Spleen (tissue), 11 donors: ENCODE data around the gene UFD1. TPM values are rescaled to one million over a fixed set of nuclear protein-coding genes. Genes with fewer than 3 reads are reported as not detected.

ENCODE experiments used
- DNase-seq: peaks from one replicate; pipeline ENCODE4 v3.0.0-alpha.2; 2020
- H3K27ac ChIP-seq, 8 donors: fragments of 200-600 bp; sonication (generic) in 7 of 8; 1 replicate in 4 of 8; 2 replicates in 4 of 8; pipeline versions ENCODE4 v1.5.0 to v1.8.0; 2016 to 2021; ENCODE audit warnings: inconsistent platforms in 4 of 8, mild to moderate bottlenecking in 4 of 8, moderate library complexity in 1 of 8
- H3K27me3 ChIP-seq, 7 donors: fragments of 200-600 bp; sonication (generic) in 6 of 7; replicated peaks in 1 of 7; 1 replicate in 4 of 7; 2 replicates in 3 of 7; pipeline versions ENCODE4 v1.5.0 to v1.8.0; 2016 to 2021; ENCODE audit warnings: inconsistent platforms in 3 of 7, mild to moderate bottlenecking in 1 of 7
- H3K36me3 ChIP-seq, 6 donors: fragments of 200-600 bp; sonication (generic) in 5 of 6; 1 replicate in 4 of 6; 2 replicates in 2 of 6; pipeline versions ENCODE4 v1.5.0 to v1.8.0; 2016 to 2021; ENCODE audit warnings: inconsistent platforms in 2 of 6
- H3K4me1 ChIP-seq, 6 donors: fragments of 200-600 bp; sonication (generic) in 5 of 6; 1 replicate in 3 of 6; 2 replicates in 3 of 6; pipeline versions ENCODE4 v1.5.0 to v1.8.0; 2016 to 2021; ENCODE audit warnings: inconsistent platforms in 3 of 6
- H3K4me3 ChIP-seq, 8 donors: fragments of 200-600 bp; sonication (generic) in 7 of 8; 1 replicate in 4 of 8; 2 replicates in 4 of 8; pipeline versions ENCODE4 v1.5.0 to v1.8.0; 2016 to 2021; ENCODE audit warnings: inconsistent platforms in 4 of 8, mild to moderate bottlenecking in 4 of 8, moderate library complexity in 2 of 8
- H3K9me3 ChIP-seq, 8 donors: fragments of 200-600 bp; sonication (generic) in 7 of 8; 1 replicate in 4 of 8; 2 replicates in 4 of 8; pipeline versions ENCODE4 v1.5.0 to v1.8.0; 2016 to 2021; ENCODE audit warnings: inconsistent platforms in 4 of 8
- CTCF ChIP-seq, 11 experiments: fragments of 200-600 bp in 7 of 11; fragments of 450-650 bp in 4 of 11; sonication (generic) in 4 of 11; IDR thresholded peaks in 8 of 11; conservative IDR thresholded peaks in 3 of 11; 1 replicate in 7 of 11; 2 replicates in 4 of 11; pipeline versions ENCODE4 v1.4.0 to v1.8.0; 2016 to 2021; ENCODE audit warnings: antibody characterized with exemption in 11 of 11, inconsistent platforms in 4 of 11, mild to moderate bottlenecking in 1 of 11
- POLR2A ChIP-seq, 3 donors: fragments of 450-650 bp; IDR thresholded peaks; one replicate each; pipeline ENCODE4 v1.5.1; 2017; ENCODE audit warnings: antibody characterized with exemption in 3 of 3, mild to moderate bottlenecking in 1 of 3
- POLR2AphosphoS5 ChIP-seq, 3 donors: sonication (generic); formaldehyde crosslinking; IDR thresholded peaks; one replicate each; pipeline ENCODE4 v1.5.1; 2017; ENCODE audit warnings: antibody characterized with exemption in 3 of 3
- WGBS, 5 donors: extraction: QIAGEN DNeasy Blood & Tissue Kit in 3 of 5; methylation state at CpG; one replicate each; pipeline versions ENCODE4 v1.1.5 to v1.1.7; 2013 to 2018; 5-methylcytosine and 5-hydroxymethylcytosine counted together
- intact Hi-C: fragments of 100-400 bp; cut with DNase I; formaldehyde crosslinking; loops from one replicate; pipeline ENCODE4 v1.15.0; 2023; ENCODE audit warnings: low total_unique reads
- polyA plus RNA-seq, 3 donors: library from polyadenylated mRNA; stranded (reverse); fragments of 200-250 nt; gene quantifications; one replicate each; pipeline ENCODE4 v1.2.1, GENCODE V29; 2013
- total RNA-seq, 7 donors: library from RNA; depleted of rRNA in 3 of 7; stranded (reverse); fragments of >200 nt in 3 of 7; fragmentation: NEBNext Ultra II Directional in 4 of 7; extraction: Animal tissue kit (Norgen Biotek cat#: 25700) in 4 of 7; gene quantifications; one replicate each; pipeline versions ENCODE4 v1.1.0 to v1.2.1, GENCODE V29; 2016 to 2021
- donor health status: healthy with polysubstance abuse.
- donor health status: DM: no; HTN: no; CAD: no; lungs with moderate emphysema.
- donor health status: DM: no; HTN: no; CAD: no.
- donor health status: Bipolar disorder and iron deficiency.
- donor health status: healthy.
- donor health status: DM: no; HTN: no; CAD: no.
- donor health status: DM: yes; HTN: yes; CAD: no.

The UFD1 gene
- total and polyA plus RNA-seq, 10 donors = 35.6 to 55.4 (median 42.4) TPM

GRCh38 chr22:19496324-19496630 is 17.3 kb upstream of the UFD1 start:
- Histone ChIP-seq H3K27ac (no peak overlapping the region), H3K27me3 (no peaks in the 10 kb centered on the region), H3K9me3 (no peaks in the 10 kb centered on the region), H3K4me3 (no peak overlapping the region), H3K4me1 (no peaks in the 10 kb centered on the region), H3K36me3 (peaks cover 0 to 46% (median 0%) of the 10 kb centered on the region in 6 donors)
- intact Hi-C loops = loop anchor here (10.0 kb wide), 1 partner anchor 129 kb away; no protein-coding TSS in a partner anchor
- TF ChIP-seq POLR2AphosphoS5 (IDR thresholded peaks at IDR 0.05) (no peak), CTCF (IDR thresholded peaks at IDR 0.05 in 8 of 11, conservative IDR thresholded peaks at IDR 0.05 in 3 of 11) (no peak), POLR2A (IDR thresholded peaks at IDR 0.05) (no peak)
- DNase-seq = no peak
- 87 to 93% (median 93%) methylated on average over 3 of the region's 3 CpGs for WGBS, 5 donors

DNA sequence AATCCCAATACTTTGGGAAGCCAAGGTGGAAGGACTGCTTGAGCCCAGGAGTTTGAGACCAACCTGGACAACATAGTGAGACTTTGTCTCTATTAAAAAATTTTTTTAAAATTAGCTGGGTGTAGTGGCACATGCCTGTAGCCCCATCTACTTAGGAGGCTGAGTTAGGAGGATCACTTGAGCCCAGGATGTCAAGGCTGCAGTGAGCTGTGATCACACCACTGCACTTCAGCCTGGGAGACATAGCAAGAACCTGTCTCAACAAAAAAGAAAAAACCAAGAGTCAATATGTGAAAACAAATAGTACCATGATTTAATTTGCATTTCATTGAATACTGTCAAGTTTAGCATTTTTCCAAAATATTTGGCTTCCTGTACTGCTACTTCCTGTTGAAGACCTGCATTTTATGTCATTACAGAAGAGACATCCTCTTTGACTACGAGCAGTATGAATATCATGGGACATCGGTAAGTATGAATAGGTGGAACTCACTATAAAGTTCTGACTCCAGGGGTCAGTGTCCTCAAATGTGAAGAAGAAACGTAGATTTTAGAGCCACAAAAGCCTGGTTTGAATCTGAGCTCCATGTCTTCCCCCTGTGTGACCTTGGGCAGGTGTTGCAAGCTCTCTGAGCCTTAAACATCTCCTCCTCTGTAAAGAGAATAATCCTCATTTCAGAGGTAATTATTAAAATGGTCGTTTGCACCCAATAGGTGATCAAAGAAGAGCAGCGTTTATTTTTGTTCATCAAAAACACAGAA is 16.8 kb upstream of the UFD1 start:
- DNase-seq = no peak
- no peaks in the 10 kb centered on the region for H3K27me3 ChIP-seq
- no peaks in the 10 kb centered on the region for H3K9me3 ChIP-seq
- no peak overlapping the region for H3K27ac ChIP-seq
- peaks cover 0 to 46% (median 0%) of the 10 kb centered on the region in 6 donors for H3K36me3 ChIP-seq
- H3K4me3 ChIP-seq = no peak overlapping the region
- WGBS, 5 donors = 64 to 75% (median 67%) methylated on average over 5 of the region's 5 CpGs
- TF ChIP-seq POLR2AphosphoS5 (IDR thresholded peaks at IDR 0.05) (no peak), CTCF (IDR thresholded peaks at IDR 0.05 in 8 of 11, conservative IDR thresholded peaks at IDR 0.05 in 3 of 11) (peak in 9 of 11 experiments; percentile 10 to 52 (median 34))
- intact Hi-C loops = loop anchor here (10.0 kb wide), 1 partner anchor 129 kb away; no protein-coding TSS in a partner anchor
- no peaks in the 10 kb centered on the region for H3K4me1 ChIP-seq

- WGBS, 5 donors = 96 to 100% (median 97%) methylated on average over 6 of the region's 6 CpGs
These were observed 15.7 kb upstream of the UFD1 start for GRCh38 chr22:19494676-19495173.

More at GRCh38 chr22:19494676-19495173, 15.7 kb upstream of the UFD1 start:
- H3K4me3 ChIP-seq = no peak overlapping the region
- TF ChIP-seq POLR2AphosphoS5 (IDR thresholded peaks at IDR 0.05) (no peak), POLR2A (IDR thresholded peaks at IDR 0.05) (no peak), CTCF (IDR thresholded peaks at IDR 0.05 in 8 of 11, conservative IDR thresholded peaks at IDR 0.05 in 3 of 11) (no peak)
- no peak for DNase-seq
- no peak overlapping the region for H3K27ac ChIP-seq
- intact Hi-C loops = loop anchor here (10.0 kb wide), 1 partner anchor 130 kb away; no protein-coding TSS in a partner anchor
- H3K36me3 ChIP-seq = peaks cover 0 to 46% (median 0%) of the 10 kb centered on the region in 6 donors
- H3K4me1 ChIP-seq = no peaks in the 10 kb centered on the region
- H3K9me3 ChIP-seq = no peaks in the 10 kb centered on the region
- H3K27me3 ChIP-seq = no peaks in the 10 kb centered on the region
